ENCODE data around the gene INAFM2.

INAFM2 gene

DNA sequence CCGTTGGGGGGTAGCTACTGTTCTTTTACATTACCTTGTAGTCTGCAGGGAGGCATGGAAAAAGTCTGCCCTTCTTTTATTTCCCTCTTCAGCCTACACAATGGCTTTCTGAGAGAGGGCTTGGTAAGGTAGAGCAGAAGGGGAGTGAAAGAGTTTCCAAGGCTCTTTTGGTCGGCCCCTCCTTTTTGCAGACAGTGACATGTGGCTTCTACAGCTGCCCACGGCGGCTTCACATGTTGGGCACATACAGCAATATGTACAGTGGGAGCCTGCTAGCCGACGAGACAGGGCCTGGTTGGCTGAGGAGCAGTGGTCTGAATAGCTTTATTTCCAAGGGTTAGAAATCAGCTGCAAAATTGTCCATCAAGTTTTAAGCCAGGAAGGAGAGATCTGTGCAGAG, 4.0 kb downstream of the INAFM2 start:
- no peak overlapping the region for H3K4me3 ChIP-seq (ENCODE audit: low read length)
- H3K27me3 ChIP-seq (ENCODE audit: control insufficient read depth, insufficient read depth, low read length) = no peaks in the 10 kb centered on the region
- H3K27ac ChIP-seq (ENCODE audit: low read depth, low read length) = peak overlapping the region; percentile 98
- no peak overlapping the region for H3K9ac ChIP-seq (ENCODE audit: low read length)
- H3K36me3 ChIP-seq (ENCODE audit: control insufficient read depth, insufficient read depth, low read length) = no peaks in the 10 kb centered on the region
- H3K4me1 ChIP-seq (ENCODE audit: control insufficient read depth, insufficient read depth, low read length) = peaks cover 50% of the 10 kb centered on the region

DNA sequence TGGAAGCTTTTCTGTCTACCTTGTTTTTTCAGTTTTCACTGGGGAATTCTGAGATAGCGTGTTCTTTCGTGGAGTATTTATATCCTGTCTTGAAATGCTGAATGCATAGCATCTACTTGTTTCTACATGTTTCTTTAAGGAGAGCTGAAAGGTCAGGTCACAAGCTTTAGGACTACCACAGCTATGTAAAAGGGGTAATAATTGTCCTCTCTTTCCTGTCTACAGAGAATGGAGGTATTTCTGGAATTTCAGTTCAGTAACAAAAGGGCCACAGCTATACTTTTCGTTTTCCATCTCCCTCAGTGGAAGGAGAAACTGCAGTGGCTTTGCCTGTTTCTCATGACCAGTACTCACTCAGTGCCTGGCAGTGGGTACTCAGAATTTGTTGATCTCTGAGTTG, 4.7 kb downstream of the INAFM2 start:
- H3K36me3 ChIP-seq (ENCODE audit: control insufficient read depth, insufficient read depth, low read length) = no peaks in the 10 kb centered on the region
- no peak overlapping the region for H3K4me3 ChIP-seq (ENCODE audit: low read length)
- H3K27me3 ChIP-seq (ENCODE audit: control insufficient read depth, insufficient read depth, low read length) = no peaks in the 10 kb centered on the region
- peaks cover 54% of the 10 kb centered on the region for H3K4me1 ChIP-seq (ENCODE audit: control insufficient read depth, insufficient read depth, low read length)
- H3K27ac ChIP-seq (ENCODE audit: low read depth, low read length) = peak overlapping the region; percentile 98
- H3K9ac ChIP-seq (ENCODE audit: low read length) = no peak overlapping the region

DNA sequence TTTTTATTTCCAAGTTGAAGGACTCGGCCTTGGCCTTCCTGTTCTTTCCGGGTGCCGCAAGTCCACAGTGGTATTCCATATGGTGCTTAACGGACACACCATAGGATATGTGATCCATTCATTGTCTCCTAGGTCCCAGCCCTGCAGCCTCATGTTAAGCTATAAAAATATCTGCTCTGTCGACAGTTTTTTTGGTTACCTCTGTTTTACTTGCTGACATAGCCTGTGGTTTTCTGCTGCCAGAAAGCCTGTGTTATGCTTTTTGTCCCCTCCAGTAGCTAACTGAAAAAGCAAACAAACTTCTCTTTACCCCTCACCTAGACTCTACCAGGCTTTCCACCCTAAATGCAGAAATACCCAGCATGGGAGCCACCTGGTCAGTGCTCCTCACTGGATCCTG, 5.3 kb downstream of the INAFM2 start:
- Histone ChIP-seq H3K27me3 (ENCODE audit: control insufficient read depth, insufficient read depth, low read length) (no peaks in the 10 kb centered on the region), H3K36me3 (ENCODE audit: control insufficient read depth, insufficient read depth, low read length) (no peaks in the 10 kb centered on the region), H3K4me1 (ENCODE audit: control insufficient read depth, insufficient read depth, low read length) (peaks cover 58% of the 10 kb centered on the region), H3K27ac (ENCODE audit: low read depth, low read length) (peak overlapping the region; percentile 98), H3K9ac (ENCODE audit: low read length) (no peak overlapping the region), H3K4me3 (ENCODE audit: low read length) (no peak overlapping the region)

DNA sequence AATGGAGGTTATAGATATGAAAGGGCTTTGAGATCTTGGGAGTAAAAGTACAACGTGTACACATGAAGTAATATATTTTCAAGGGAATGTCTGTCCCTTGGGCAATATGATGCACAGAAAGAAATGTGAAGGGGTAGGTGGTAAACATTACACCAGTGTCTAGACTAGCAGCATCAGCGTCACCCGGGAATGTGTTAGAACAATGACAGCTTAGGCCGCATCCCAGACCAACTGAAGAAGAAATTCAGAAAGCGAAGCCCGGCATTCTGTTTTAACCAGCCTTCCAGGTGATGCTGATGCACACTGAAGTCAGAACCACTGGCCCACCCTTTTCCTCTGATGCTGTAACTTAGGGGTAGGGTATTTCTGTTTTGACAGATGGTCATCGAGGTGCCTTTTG, 6.3 kb downstream of the INAFM2 start:
- Histone ChIP-seq H3K36me3 (ENCODE audit: control insufficient read depth, insufficient read depth, low read length) (no peaks in the 10 kb centered on the region), H3K4me1 (ENCODE audit: control insufficient read depth, insufficient read depth, low read length) (peaks cover 67% of the 10 kb centered on the region), H3K4me3 (ENCODE audit: low read length) (no peak overlapping the region), H3K27me3 (ENCODE audit: control insufficient read depth, insufficient read depth, low read length) (no peaks in the 10 kb centered on the region), H3K9ac (ENCODE audit: low read length) (no peak overlapping the region), H3K27ac (ENCODE audit: low read depth, low read length) (peak overlapping the region; percentile 98)

DNA sequence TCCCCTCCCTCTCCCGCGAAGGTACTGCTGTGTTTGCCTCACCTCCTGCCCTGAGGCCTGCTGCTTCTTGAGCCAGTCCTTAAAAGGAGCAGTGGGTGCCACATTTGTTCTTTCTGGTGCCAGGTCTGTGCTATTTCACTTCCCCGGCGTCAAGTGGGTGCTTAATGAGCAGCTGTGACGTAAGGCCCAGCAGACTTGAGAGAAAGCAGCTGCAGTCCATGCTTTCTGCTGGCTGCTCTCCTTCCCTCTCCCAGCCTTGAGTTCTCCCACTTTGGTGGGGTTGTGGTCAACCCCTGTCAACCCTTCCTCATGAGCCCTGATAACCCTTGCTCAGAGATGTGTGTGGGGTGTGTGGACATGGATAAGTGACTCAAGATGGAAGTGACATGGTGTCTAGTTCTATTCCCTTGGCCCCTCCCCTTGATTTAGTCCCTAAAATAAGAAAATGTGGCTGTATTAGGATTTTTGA, 6.9 kb downstream of the INAFM2 start:
- Histone ChIP-seq H3K4me1 (ENCODE audit: control insufficient read depth, insufficient read depth, low read length) (peaks cover 67% of the 10 kb centered on the region), H3K36me3 (ENCODE audit: control insufficient read depth, insufficient read depth, low read length) (no peaks in the 10 kb centered on the region), H3K4me3 (ENCODE audit: low read length) (no peak overlapping the region), H3K9ac (ENCODE audit: low read length) (no peak overlapping the region), H3K27me3 (ENCODE audit: control insufficient read depth, insufficient read depth, low read length) (no peaks in the 10 kb centered on the region), H3K27ac (ENCODE audit: low read depth, low read length) (peak overlapping the region; percentile 98)

DNA sequence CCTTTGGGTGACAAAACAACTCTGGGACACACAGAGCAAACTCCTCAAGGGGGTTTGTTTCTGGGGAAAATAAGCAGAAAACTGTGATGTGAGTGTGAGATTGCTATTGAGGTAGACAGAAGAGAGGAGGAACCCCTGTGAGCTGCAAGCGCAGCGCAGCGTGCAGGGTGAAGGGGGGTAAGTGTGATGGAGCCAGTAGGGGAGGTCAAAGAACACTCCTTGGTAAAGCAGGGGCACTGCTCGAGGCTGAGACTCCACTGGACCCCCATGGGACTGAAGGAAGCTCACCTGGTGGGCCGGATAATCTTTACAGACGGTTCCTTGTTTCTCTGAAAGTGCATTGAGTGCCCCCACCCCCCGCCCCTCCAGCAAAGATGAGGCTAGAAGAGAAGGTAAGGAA, 7.5 kb downstream of the INAFM2 start:
- peaks cover 4% of the 10 kb centered on the region for H3K36me3 ChIP-seq (ENCODE audit: control insufficient read depth, insufficient read depth, low read length)
- H3K4me3 ChIP-seq (ENCODE audit: low read length) = no peak overlapping the region
- no peaks in the 10 kb centered on the region for H3K27me3 ChIP-seq (ENCODE audit: control insufficient read depth, insufficient read depth, low read length)
- H3K27ac ChIP-seq (ENCODE audit: low read depth, low read length) = peak overlapping the region; percentile 98
- H3K4me1 ChIP-seq (ENCODE audit: control insufficient read depth, insufficient read depth, low read length) = peaks cover 70% of the 10 kb centered on the region
- no peak overlapping the region for H3K9ac ChIP-seq (ENCODE audit: low read length)

DNA sequence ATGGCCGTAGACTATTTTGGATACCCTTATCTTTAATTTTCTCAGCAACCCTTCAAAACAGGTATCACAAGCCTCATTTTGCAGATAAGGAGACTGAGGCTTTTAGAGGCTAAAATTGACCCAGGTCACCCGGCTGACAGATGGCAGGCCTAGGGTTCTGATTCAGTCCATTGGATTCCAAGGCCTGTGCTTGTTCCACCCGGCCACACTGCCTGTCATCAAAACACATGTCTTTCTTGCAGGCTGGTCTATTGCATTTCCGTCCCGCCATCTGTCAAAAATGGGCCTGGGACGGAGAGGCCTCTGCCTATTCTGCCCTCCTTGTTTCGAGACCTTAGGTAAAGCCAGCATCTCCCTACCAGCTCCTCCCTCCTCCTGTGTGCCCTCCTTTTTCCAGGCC, 8.1 kb downstream of the INAFM2 start:
- Histone ChIP-seq H3K4me3 (ENCODE audit: low read length) (no peak overlapping the region), H3K4me1 (ENCODE audit: control insufficient read depth, insufficient read depth, low read length) (peaks cover 71% of the 10 kb centered on the region), H3K27me3 (ENCODE audit: control insufficient read depth, insufficient read depth, low read length) (no peaks in the 10 kb centered on the region), H3K9ac (ENCODE audit: low read length) (no peak overlapping the region), H3K27ac (ENCODE audit: low read depth, low read length) (peak overlapping the region; percentile 98), H3K36me3 (ENCODE audit: control insufficient read depth, insufficient read depth, low read length) (peaks cover 7% of the 10 kb centered on the region)

DNA sequence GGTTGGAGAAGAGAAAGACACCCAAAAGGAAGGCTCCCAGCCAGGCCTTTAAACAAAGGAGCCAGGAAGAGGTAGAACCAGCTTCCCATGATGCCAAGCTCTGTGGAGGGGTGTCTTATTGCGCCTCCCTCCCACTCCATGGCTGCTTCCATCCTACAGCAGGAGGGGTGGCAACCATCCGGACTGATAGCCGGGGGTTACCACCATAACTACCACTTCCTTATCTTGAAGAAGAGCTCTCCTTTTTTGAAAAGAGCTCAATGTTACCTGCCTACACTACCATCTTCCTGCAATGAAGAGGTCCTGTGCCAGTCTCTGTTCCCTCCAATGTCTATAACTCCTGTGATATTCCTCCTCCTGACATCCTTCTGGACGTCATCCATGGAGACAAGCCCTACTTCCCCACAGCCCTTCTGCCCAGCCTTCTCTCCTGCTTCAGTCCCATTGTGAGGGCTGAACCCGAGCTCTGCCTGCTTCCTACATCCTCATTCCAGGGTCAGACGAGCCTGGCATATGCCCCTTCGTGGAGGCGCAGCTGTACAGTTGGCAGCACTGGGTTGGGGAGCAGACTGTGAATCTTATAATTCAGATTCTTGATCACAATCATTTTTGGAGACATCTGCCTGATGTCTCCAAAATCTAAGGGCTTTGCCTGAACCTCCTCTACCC, 8.8 kb downstream of the INAFM2 start:
- Histone ChIP-seq H3K9ac (ENCODE audit: low read length) (no peak overlapping the region), H3K4me3 (ENCODE audit: low read length) (no peak overlapping the region), H3K27ac (ENCODE audit: low read depth, low read length) (peak overlapping the region; percentile 98), H3K27me3 (ENCODE audit: control insufficient read depth, insufficient read depth, low read length) (no peaks in the 10 kb centered on the region), H3K36me3 (ENCODE audit: control insufficient read depth, insufficient read depth, low read length) (peaks cover 7% of the 10 kb centered on the region), H3K4me1 (ENCODE audit: control insufficient read depth, insufficient read depth, low read length) (peaks cover 69% of the 10 kb centered on the region)

DNA sequence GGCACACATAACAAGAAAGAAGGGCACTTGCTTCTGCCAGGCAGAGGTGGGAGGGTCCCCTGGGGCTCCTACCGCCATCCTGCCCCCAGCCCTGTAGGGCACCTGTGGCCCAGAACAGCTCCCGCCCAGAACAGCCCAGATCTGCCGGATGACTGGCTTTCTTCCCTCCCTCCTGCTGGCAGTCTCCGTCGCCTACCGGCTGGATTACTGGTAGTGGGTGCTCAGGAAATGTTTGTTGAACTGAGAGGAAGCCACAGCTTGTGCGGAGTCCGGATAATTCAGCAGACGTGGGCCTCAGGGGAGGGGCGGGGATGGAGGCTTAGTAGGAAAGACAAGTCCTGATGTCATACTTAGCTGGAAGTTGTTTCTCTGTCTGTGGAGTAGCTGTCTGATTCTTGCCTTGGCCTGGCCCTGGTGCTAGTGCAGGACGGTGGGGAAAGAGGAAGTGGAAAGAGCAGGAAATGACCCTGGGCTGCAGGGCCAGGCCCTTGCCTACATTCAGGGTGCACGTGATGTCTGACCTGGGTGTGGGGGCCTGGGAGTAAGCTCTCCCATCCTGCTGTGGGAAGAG, 10.5 kb downstream of the INAFM2 start:
- Histone ChIP-seq H3K4me3 (ENCODE audit: low read length) (peak overlapping the region; percentile 13), H3K27me3 (ENCODE audit: control insufficient read depth, insufficient read depth, low read length) (no peaks in the 10 kb centered on the region), H3K36me3 (ENCODE audit: control insufficient read depth, insufficient read depth, low read length) (peaks cover 7% of the 10 kb centered on the region), H3K27ac (ENCODE audit: low read depth, low read length) (peak overlapping the region; percentile 98), H3K4me1 (ENCODE audit: control insufficient read depth, insufficient read depth, low read length) (peaks cover 72% of the 10 kb centered on the region), H3K9ac (ENCODE audit: low read length) (peak overlapping the region; percentile 1)

DNA sequence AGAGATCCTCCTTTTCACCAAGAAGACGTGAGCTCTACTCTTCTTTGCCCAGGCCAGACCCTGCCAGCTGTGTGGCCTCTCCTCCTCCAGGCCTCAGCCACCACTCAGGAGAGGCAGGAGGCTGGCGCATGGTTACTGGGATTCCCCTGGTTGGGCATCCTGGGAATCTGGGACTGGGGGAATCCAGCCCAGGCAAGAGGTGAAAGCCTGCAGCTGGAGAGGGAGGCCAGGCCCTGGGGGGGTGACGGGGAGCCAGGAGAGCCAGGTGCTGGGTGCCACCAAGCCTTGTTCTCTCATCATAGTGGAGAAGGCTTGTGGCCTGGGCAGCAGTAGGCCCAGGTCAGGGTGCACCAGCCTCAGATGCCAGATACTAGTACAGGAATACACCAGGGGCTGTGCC, 11.0 kb downstream of the INAFM2 start:
- Histone ChIP-seq H3K27ac (ENCODE audit: low read depth, low read length) (peak overlapping the region; percentile 98), H3K4me1 (ENCODE audit: control insufficient read depth, insufficient read depth, low read length) (peaks cover 73% of the 10 kb centered on the region), H3K36me3 (ENCODE audit: control insufficient read depth, insufficient read depth, low read length) (peaks cover 7% of the 10 kb centered on the region), H3K27me3 (ENCODE audit: control insufficient read depth, insufficient read depth, low read length) (no peaks in the 10 kb centered on the region), H3K9ac (ENCODE audit: low read length) (no peak overlapping the region), H3K4me3 (ENCODE audit: low read length) (no peak overlapping the region)

DNA sequence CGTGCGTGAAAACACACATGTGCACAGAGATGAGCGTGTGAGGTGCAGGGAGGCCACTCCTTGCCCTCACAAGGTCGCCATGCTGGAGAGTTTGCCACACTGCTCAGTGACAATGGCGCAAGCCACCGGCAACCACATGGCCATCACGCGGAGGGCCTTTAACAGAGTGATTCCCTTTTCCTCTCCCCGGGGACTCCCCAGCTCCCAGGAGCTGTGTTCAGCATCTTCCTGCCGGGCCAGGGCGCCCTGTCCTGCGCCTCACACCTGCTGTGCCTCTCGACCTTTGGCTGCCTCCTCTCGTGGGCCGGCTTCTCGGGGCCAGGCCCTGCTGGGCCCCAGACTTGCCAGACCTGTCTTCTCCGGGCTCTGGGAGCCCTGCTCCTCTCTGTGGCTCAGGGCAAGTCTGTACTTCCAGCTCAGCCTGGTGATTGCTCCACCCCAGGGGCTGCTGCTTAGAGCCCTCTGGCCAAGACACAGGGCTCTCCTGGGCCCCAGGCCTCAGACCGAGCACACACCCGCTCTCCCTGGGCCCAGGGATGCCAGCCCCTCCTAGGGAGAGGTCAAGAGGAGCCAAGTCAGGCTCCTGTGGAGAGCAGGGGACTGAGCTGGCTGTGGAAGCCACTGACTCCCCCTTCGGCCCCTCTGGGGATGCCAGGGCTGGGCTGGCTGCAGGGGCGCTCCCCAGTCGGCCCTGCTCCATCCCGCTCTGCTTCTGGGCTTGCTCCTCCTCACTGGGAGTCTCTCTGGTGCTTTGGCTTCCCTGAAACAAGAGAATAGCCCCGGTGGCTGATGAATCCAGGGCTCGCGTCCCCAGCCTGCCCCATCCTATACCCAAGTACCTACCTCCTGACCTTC, 11.7 kb downstream of the INAFM2 start:
- Histone ChIP-seq H3K4me1 (ENCODE audit: control insufficient read depth, insufficient read depth, low read length) (peaks cover 67% of the 10 kb centered on the region), H3K36me3 (ENCODE audit: control insufficient read depth, insufficient read depth, low read length) (peaks cover 7% of the 10 kb centered on the region), H3K27ac (ENCODE audit: low read depth, low read length) (peak overlapping the region; percentile 98), H3K27me3 (ENCODE audit: control insufficient read depth, insufficient read depth, low read length) (no peaks in the 10 kb centered on the region), H3K9ac (ENCODE audit: low read length) (no peak overlapping the region), H3K4me3 (ENCODE audit: low read length) (no peak overlapping the region)

DNA sequence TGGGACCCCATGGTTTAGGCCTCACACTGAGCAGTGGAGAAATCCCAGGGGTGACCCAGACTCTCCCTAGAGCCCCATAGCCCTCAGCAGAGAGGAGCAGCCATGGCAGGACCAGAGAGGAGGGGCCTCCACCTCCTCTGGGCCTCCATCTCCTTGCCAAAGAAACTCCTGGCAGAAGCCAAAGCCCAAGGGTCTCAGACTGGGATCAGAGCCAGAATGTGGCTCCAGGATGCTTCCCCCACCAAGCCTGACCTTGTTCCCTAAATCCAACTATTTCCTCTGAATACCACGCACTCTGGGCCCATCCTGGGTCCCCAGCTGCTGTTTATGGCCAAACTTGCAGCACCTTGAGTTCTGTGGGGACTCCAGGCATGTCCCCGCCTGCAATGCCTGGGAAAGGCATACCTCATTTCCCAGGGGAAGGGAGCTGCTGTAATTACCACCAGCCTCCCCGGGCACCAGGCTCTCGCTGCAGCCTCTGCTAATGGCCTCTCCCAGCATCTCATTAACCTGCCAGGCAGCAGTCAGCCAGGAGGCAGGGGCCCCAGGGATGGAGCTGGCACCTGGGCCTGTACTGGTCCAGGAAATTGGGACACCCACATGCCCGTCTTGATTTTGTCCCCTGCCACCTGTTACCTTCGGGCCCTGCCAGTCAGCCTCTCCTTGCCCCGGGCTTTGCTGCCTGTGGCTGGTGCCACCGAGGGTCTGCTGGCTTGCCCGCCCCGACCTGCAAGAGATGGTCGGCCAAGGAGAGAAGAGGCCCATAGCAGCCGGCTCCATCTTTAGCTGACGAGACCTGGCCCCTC, 12.6 kb downstream of the INAFM2 start:
- Histone ChIP-seq H3K4me1 (ENCODE audit: control insufficient read depth, insufficient read depth, low read length) (peaks cover 64% of the 10 kb centered on the region), H3K27ac (ENCODE audit: low read depth, low read length) (peak overlapping the region; percentile 98), H3K27me3 (ENCODE audit: control insufficient read depth, insufficient read depth, low read length) (no peaks in the 10 kb centered on the region), H3K9ac (ENCODE audit: low read length) (no peak overlapping the region), H3K4me3 (ENCODE audit: low read length) (no peak overlapping the region), H3K36me3 (ENCODE audit: control insufficient read depth, insufficient read depth, low read length) (peaks cover 7% of the 10 kb centered on the region)

All from rectal smooth muscle tissue (tissue), 1 donor.